ENCODE results near the gene PITX1. TPM values are rescaled to one million over a fixed set of nuclear protein-coding genes. Genes with fewer than 3 reads are reported as not detected.
"Not testable (repeated sequence)": the region's sequence is repeated elsewhere in the genome, so short reads cannot be mapped to it uniquely, and the experiment has no call there.

The PITX1 gene
- polyA plus RNA-seq, 3 donors from 2014 or later, result not detected

- Mint-ChIP-seq H3K36me3 (peaks cover 0 to 3% (median 0%) of the 10 kb centered on the region in 3 donors), H3K9me3 (no peaks in the 10 kb centered on the region), H3K4me3 (no peak overlapping the region), H3K27ac (no peak overlapping the region), H3K27me3 (ENCODE audit: low read depth in 3 of 3) (peaks cover 0 to 2% (median 0%) of the 10 kb centered on the region in 3 donors), H3K4me1 (no peaks in the 10 kb centered on the region)
- no peak for DNase-seq
Measured at GRCh38 chr5:134994560-134995156, 39.4 kb downstream of the PITX1 start.

- Mint-ChIP-seq H3K4me1 (no peaks in the 10 kb centered on the region), H3K4me3 (no peak overlapping the region)
Measured at GRCh38 chr5:134993161-134993560, 40.9 kb downstream of the PITX1 start.

GRCh38 chr5:134992148-134992547 is 41.9 kb downstream of the PITX1 start:
- no peaks in the 10 kb centered on the region for H3K4me1 Mint-ChIP-seq

More at GRCh38 chr5:134993161-134993560, 40.9 kb downstream of the PITX1 start:
- H3K9me3 Mint-ChIP-seq, result no peaks in the 10 kb centered on the region
- H3K27ac Mint-ChIP-seq, result no peak overlapping the region
- peaks cover 0 to 3% (median 0%) of the 10 kb centered on the region in 3 donors for H3K36me3 Mint-ChIP-seq
- DNase-seq, result no peak
- peaks cover 0 to 2% (median 0%) of the 10 kb centered on the region in 3 donors for H3K27me3 Mint-ChIP-seq (ENCODE audit: low read depth in 3 of 3)

GRCh38 chr5:134990183-134990582 is 43.8 kb downstream of the PITX1 start:
- H3K4me3 Mint-ChIP-seq; H3K27ac Mint-ChIP-seq; H3K9me3 Mint-ChIP-seq; DNase-seq; H3K4me1 Mint-ChIP-seq; H3K27me3 Mint-ChIP-seq (ENCODE audit: low read depth in 3 of 3); H3K36me3 Mint-ChIP-seq: not testable (repeated sequence)

More at GRCh38 chr5:134992148-134992547, 41.9 kb downstream of the PITX1 start:
- Mint-ChIP-seq H3K36me3 (no peaks in the 10 kb centered on the region), H3K27me3 (ENCODE audit: low read depth in 3 of 3) (peaks cover 0 to 2% (median 0%) of the 10 kb centered on the region in 3 donors), H3K27ac (no peak overlapping the region), H3K4me3 (no peak overlapping the region), H3K9me3 (no peaks in the 10 kb centered on the region)
- no peak for DNase-seq

GRCh38 chr5:134989266-134989830 is 44.7 kb downstream of the PITX1 start:
- no peak for DNase-seq
- no peaks in the 10 kb centered on the region for H3K4me1 Mint-ChIP-seq
- H3K27me3 Mint-ChIP-seq (ENCODE audit: low read depth in 3 of 3), result peaks cover 0 to 3% (median 2%) of the 10 kb centered on the region in 3 donors
- H3K4me3 Mint-ChIP-seq, result no peak overlapping the region
- H3K27ac Mint-ChIP-seq, result no peak overlapping the region
- no peaks in the 10 kb centered on the region for H3K9me3 Mint-ChIP-seq
- H3K36me3 Mint-ChIP-seq, result no peaks in the 10 kb centered on the region

- Mint-ChIP-seq H3K36me3 (peaks cover 10 to 16% (median 15%) of the 10 kb centered on the region in 3 donors), H3K4me3 (no peak overlapping the region), H3K4me1 (no peaks in the 10 kb centered on the region), H3K27ac (no peak overlapping the region), H3K27me3 (ENCODE audit: low read depth in 3 of 3) (peaks cover 3 to 8% (median 4%) of the 10 kb centered on the region in 3 donors), H3K9me3 (peaks cover 16 to 45% (median 23%) of the 10 kb centered on the region in 6 donors)
- no peak for DNase-seq
Measured at GRCh38 chr5:134982230-134982629, 51.8 kb downstream of the PITX1 start.

GRCh38 chr5:134979416-134979815 is 54.6 kb downstream of the PITX1 start:
- Mint-ChIP-seq H3K4me3 (no peak overlapping the region), H3K9me3 (peaks cover 16 to 45% (median 25%) of the 10 kb centered on the region in 6 donors)
- DNase-seq, result no peak

More at GRCh38 chr5:134979416-134979815, 54.6 kb downstream of the PITX1 start:
- H3K27me3 Mint-ChIP-seq (ENCODE audit: low read depth in 3 of 3), result peaks cover 3 to 4% (median 4%) of the 10 kb centered on the region in 3 donors
- H3K27ac Mint-ChIP-seq, result no peak overlapping the region
- no peaks in the 10 kb centered on the region for H3K4me1 Mint-ChIP-seq
- H3K36me3 Mint-ChIP-seq, result peaks cover 12 to 17% (median 17%) of the 10 kb centered on the region in 3 donors

Other genes starting within 250 kb of the PITX1 start
- 10 to 100 TPM; 10.9 to 20.5 (median 16.0) TPM for gene C5orf24, start 188.3 kb downstream of the PITX1 start, polyA plus RNA-seq
- 10 to 100 TPM; 12.9 to 25.3 (median 14.4) TPM for gene TXNDC15, start 159.9 kb downstream of the PITX1 start, polyA plus RNA-seq
- 1 to 10 TPM; 2.8 to 9.3 (median 7.1) TPM for gene PCBD2, start 129.1 kb downstream of the PITX1 start, polyA plus RNA-seq
- gene CATSPER3, start 66.3 kb downstream of the PITX1 start, polyA plus RNA-seq, result under 1 TPM in 1 of 3 donors, not detected in 2; 0.53 TPM